K562 (cell line): ENCODE data around the gene HRH1.

Experiments
- EP300 ChIP-seq: IDR thresholded peaks from 2 replicates; pipeline ENCODE4 v1.6.1; 2012; ENCODE audit warnings: low read length, improper control_type of control experiment
- ZEB2 ChIP-seq: fragments of 450-650 bp; IDR thresholded peaks from 2 replicates; pipeline ENCODE4 v1.6.1; 2016
- ZNF589 ChIP-seq: fragments of 200-800 bp; sonication (Bioruptor generic); IDR thresholded peaks from 2 replicates; pipeline ENCODE4 v1.6.1; 2016; ENCODE audit warnings: low read depth, missing genetic modification characterization, missing compliant biosample characterization

GRCh38 chr3:11143476-11143875 is 10.8 kb upstream of the HRH1 start:
- TF ChIP-seq ZEB2 (no peak), ZNF589 (CRISPR knock-in tag) (no peak), EP300 (no peak)
